ENCODE measurements around the gene HS3ST4. TPM values are rescaled to one million over a fixed set of nuclear protein-coding genes. Genes with fewer than 3 reads are reported as not detected.
"Not testable (repeated sequence)": the region's sequence is repeated elsewhere in the genome, so short reads cannot be mapped to it uniquely, and the experiment has no call there.

HS3ST4 gene
- total RNA-seq, 1 donor, result not detected

- no peaks in the 10 kb centered on the region for H3K79me2 ChIP-seq (ENCODE audit: insufficient read depth, low read length)
- H3K4me3 ChIP-seq (ENCODE audit: insufficient read depth, low read length), result no peak overlapping the region
- TF ChIP-seq CTCF (IDR thresholded peaks at IDR 0.05; ENCODE audit: extremely low read depth, low read depth, low read length), result no peak
- no peaks in the 10 kb centered on the region for H4K20me1 ChIP-seq (ENCODE audit: insufficient read depth, low read length)
- no peak for DNase-seq (ENCODE audit: insufficient read length, low spot score, missing footprints)
- no peaks in the 10 kb centered on the region for H3K9me3 ChIP-seq (ENCODE audit: low read depth, low read length)
- no peak overlapping the region for H3K4me2 ChIP-seq (ENCODE audit: insufficient read depth, low read length)
- no peak overlapping the region for H3K27ac ChIP-seq (ENCODE audit: low read depth, low read length)
- H3K4me1 ChIP-seq (ENCODE audit: insufficient read depth, low read length), result no peaks in the 10 kb centered on the region
- H2AFZ ChIP-seq (ENCODE audit: low read length), result no peak overlapping the region
- H3K27me3 ChIP-seq (ENCODE audit: insufficient read depth, low read length), result no peaks in the 10 kb centered on the region
- no peaks in the 10 kb centered on the region for H3K36me3 ChIP-seq (ENCODE audit: insufficient read depth, low read length)
These were observed 79.5 kb downstream of the HS3ST4 start for GRCh38 chr16:25771216-25771615.

GRCh38 chr16:25771812-25772568 lies 80.2 kb downstream of the HS3ST4 start:
- no peaks in the 10 kb centered on the region for H3K27me3 ChIP-seq (ENCODE audit: insufficient read depth, low read length)
- H3K9me3 ChIP-seq (ENCODE audit: low read depth, low read length), result no peaks in the 10 kb centered on the region
- H4K20me1 ChIP-seq (ENCODE audit: insufficient read depth, low read length), result no peaks in the 10 kb centered on the region
- no peak overlapping the region for H3K4me3 ChIP-seq (ENCODE audit: insufficient read depth, low read length)
- DNase-seq (ENCODE audit: insufficient read length, low spot score, missing footprints), result no peak
- H3K36me3 ChIP-seq (ENCODE audit: insufficient read depth, low read length), result no peaks in the 10 kb centered on the region
- no peak overlapping the region for H3K27ac ChIP-seq (ENCODE audit: low read depth, low read length)
- no peak for TF ChIP-seq CTCF (IDR thresholded peaks at IDR 0.05; ENCODE audit: extremely low read depth, low read depth, low read length)
- no peak overlapping the region for H3K4me2 ChIP-seq (ENCODE audit: insufficient read depth, low read length)
- H3K4me1 ChIP-seq (ENCODE audit: insufficient read depth, low read length), result no peaks in the 10 kb centered on the region
- H3K79me2 ChIP-seq (ENCODE audit: insufficient read depth, low read length), result no peaks in the 10 kb centered on the region
- H2AFZ ChIP-seq (ENCODE audit: low read length), result no peak overlapping the region

GRCh38 chr16:25776214-25776613 lies 84.5 kb downstream of the HS3ST4 start:
- not testable (repeated sequence) for H3K27me3 ChIP-seq (ENCODE audit: insufficient read depth, low read length); H3K4me3 ChIP-seq (ENCODE audit: insufficient read depth, low read length); H3K9me3 ChIP-seq (ENCODE audit: low read depth, low read length); DNase-seq (ENCODE audit: insufficient read length, low spot score, missing footprints); H3K36me3 ChIP-seq (ENCODE audit: insufficient read depth, low read length); H3K27ac ChIP-seq (ENCODE audit: low read depth, low read length); H3K4me2 ChIP-seq (ENCODE audit: insufficient read depth, low read length); H3K79me2 ChIP-seq (ENCODE audit: insufficient read depth, low read length); H2AFZ ChIP-seq (ENCODE audit: low read length); H4K20me1 ChIP-seq (ENCODE audit: insufficient read depth, low read length); H3K4me1 ChIP-seq (ENCODE audit: insufficient read depth, low read length)

GRCh38 chr16:25783226-25783625 lies 91.5 kb downstream of the HS3ST4 start:
- no peaks in the 10 kb centered on the region for H3K27me3 ChIP-seq (ENCODE audit: insufficient read depth, low read length)
- no peaks in the 10 kb centered on the region for H3K79me2 ChIP-seq (ENCODE audit: insufficient read depth, low read length)
- H3K4me3 ChIP-seq (ENCODE audit: insufficient read depth, low read length), result no peak overlapping the region
- H2AFZ ChIP-seq (ENCODE audit: low read length), result no peak overlapping the region
- no peaks in the 10 kb centered on the region for H4K20me1 ChIP-seq (ENCODE audit: insufficient read depth, low read length)
- H3K4me2 ChIP-seq (ENCODE audit: insufficient read depth, low read length), result no peak overlapping the region
- TF ChIP-seq CTCF (IDR thresholded peaks at IDR 0.05; ENCODE audit: extremely low read depth, low read depth, low read length), result no peak
- no peak for DNase-seq (ENCODE audit: insufficient read length, low spot score, missing footprints)
- no peak overlapping the region for H3K27ac ChIP-seq (ENCODE audit: low read depth, low read length)
- no peaks in the 10 kb centered on the region for H3K4me1 ChIP-seq (ENCODE audit: insufficient read depth, low read length)
- H3K9me3 ChIP-seq (ENCODE audit: low read depth, low read length), result no peaks in the 10 kb centered on the region
- H3K36me3 ChIP-seq (ENCODE audit: insufficient read depth, low read length), result no peaks in the 10 kb centered on the region

Measured in osteoblast (primary cell).